Right cardiac atrium (tissue), 5 donors: Measurements from ENCODE around the gene GULP1. TPM values are rescaled to one million over a fixed set of nuclear protein-coding genes. Genes with fewer than 3 reads are reported as not detected.
"Not testable (repeated sequence)": the region's sequence is repeated elsewhere in the genome, so short reads cannot be mapped to it uniquely, and the experiment has no call there.

ENCODE experiments used
- ATAC-seq, 2 donors: fragments of 200-7000 bp; cut with Tn5 transposase; one replicate each; pipeline versions ENCODE4 v1.8.0 to v1.9.1; 2020; ENCODE audit warnings: moderate library complexity in 2 of 2, mild to moderate bottlenecking in 1 of 2
- DNase-seq, 3 donors: peaks; one replicate each; pipeline ENCODE4 v3.0.0-alpha.2; 2020
- H3K27ac ChIP-seq: one replicate; pipeline ENCODE4 v1.5.1; 2013; ENCODE audit warnings: mild to moderate bottlenecking, low read length, control low read depth, moderate library complexity
- H3K27me3 ChIP-seq: one replicate; pipeline ENCODE4 v1.6.1; 2013; ENCODE audit not compliant: control insufficient read depth, insufficient read depth
- H3K4me1 ChIP-seq: one replicate; pipeline ENCODE4 v1.6.1; 2013; ENCODE audit warnings: low read length; ENCODE audit not compliant: control insufficient read depth, insufficient read depth
- H3K4me3 ChIP-seq: one replicate; pipeline ENCODE4 v1.5.1; 2013; ENCODE audit warnings: low read length, control low read depth
- H3K9me3 ChIP-seq: one replicate; pipeline ENCODE4 v1.6.1; 2013; ENCODE audit warnings: low read length; ENCODE audit not compliant: control insufficient read depth
- WGBS: extraction: QIAGEN DNeasy Blood & Tissue Kit; methylation state at CpG from one replicate; pipeline ENCODE4 v1.1.7; 2013; 5-methylcytosine and 5-hydroxymethylcytosine counted together
- intact Hi-C, 4 donors: fragments of 100-400 bp; cut with DNase I; formaldehyde crosslinking; loops; one replicate each; pipeline versions ENCODE4 v1.11.0 to v1.14.0; 2022 to 2023
- polyA plus RNA-seq: library from polyadenylated mRNA; stranded (reverse); fragments of 200-250 nt; gene quantifications from one replicate; pipeline ENCODE4 v1.2.3, GENCODE V29; 2013
- total RNA-seq, 4 donors: library from RNA; stranded (reverse); fragmentation: NEBNext Ultra II Directional; extraction: Animal tissue kit (Norgen Biotek cat#: 25700); gene quantifications; one replicate each; pipeline ENCODE4 v1.2.1, GENCODE V29; 2021
- donor health status: healthy with polysubstance abuse.
- donor health status: DM: no; HTN: yes; CAD: no.
- donor health status: DM: no; HTN: no; CAD: no.
- donor health status: DM: no; HTN: yes; CAD: no; lungs with severe emphysema.
- donor health status: DM: yes; HTN: yes; CAD: no.

Gene GULP1
- total and polyA plus RNA-seq, 5 donors, result 3.5 to 14.4 (median 11.0) TPM

- Histone ChIP-seq H3K27ac (peak overlapping the region; percentile 55), H3K4me1 (no peaks in the 10 kb centered on the region), H3K27me3 (no peaks in the 10 kb centered on the region), H3K9me3 (no peaks in the 10 kb centered on the region), H3K4me3 (peak overlapping the region; percentile 62)
- peak; percentile 92 to 93 for ATAC-seq
- intact Hi-C loops, result no loop called here
- WGBS, result 1% methylated on average over 54 of the region's 54 CpGs
- peak; percentile 84 to 91 (median 88) for DNase-seq
These were observed 920 bp downstream of the GULP1 start for GRCh38 chr2:188292348-188293239.

- DNase-seq (peak; percentile 72 to 86 (median 77)), ATAC-seq (peak; percentile 23 to 44)
- H3K27me3 ChIP-seq, result no peaks in the 10 kb centered on the region
- H3K4me1 ChIP-seq, result no peaks in the 10 kb centered on the region
- WGBS, result 31% methylated on average over 10 of the region's 10 CpGs
- peak overlapping the region; percentile 62 for H3K4me3 ChIP-seq
- H3K27ac ChIP-seq, result peak overlapping the region; percentile 74
- intact Hi-C loops, result no loop called here
- no peaks in the 10 kb centered on the region for H3K9me3 ChIP-seq
These were observed 2.1 kb downstream of the GULP1 start for GRCh38 chr2:188293601-188294351.

- intact Hi-C loops, result no loop called here
- no peak for ATAC-seq
- 52% methylated on average over 1 of the region's 1 CpG for WGBS
- H3K4me1 ChIP-seq, result no peaks in the 10 kb centered on the region
- peak overlapping the region; percentile 62 for H3K4me3 ChIP-seq
- H3K27ac ChIP-seq, result no peak overlapping the region
- H3K9me3 ChIP-seq, result no peaks in the 10 kb centered on the region
- no peaks in the 10 kb centered on the region for H3K27me3 ChIP-seq
- DNase-seq, result no peak
These were observed 2.8 kb downstream of the GULP1 start for GRCh38 chr2:188294352-188294926.

GRCh38 chr2:188295067-188295685, 3.5 kb downstream of the GULP1 start:
- no peaks in the 10 kb centered on the region for H3K27me3 ChIP-seq
- DNase-seq, result no peak

GRCh38 chr2:188297978-188298377, 6.3 kb downstream of the GULP1 start:
- ATAC-seq (no peak), DNase-seq (no peak)
- intact Hi-C loops, result no loop called here
- H3K4me1 ChIP-seq, result no peaks in the 10 kb centered on the region
- H3K9me3 ChIP-seq, result no peaks in the 10 kb centered on the region
- H3K27ac ChIP-seq, result no peak overlapping the region
- no peaks in the 10 kb centered on the region for H3K27me3 ChIP-seq
- H3K4me3 ChIP-seq, result no peak overlapping the region

More at GRCh38 chr2:188295067-188295685, 3.5 kb downstream of the GULP1 start:
- WGBS, result 75% methylated on average over 3 of the region's 3 CpGs
- no peak overlapping the region for H3K4me3 ChIP-seq
- intact Hi-C loops, result no loop called here
- H3K4me1 ChIP-seq, result no peaks in the 10 kb centered on the region
- ATAC-seq, result no peak
- H3K9me3 ChIP-seq, result no peaks in the 10 kb centered on the region
- H3K27ac ChIP-seq, result no peak overlapping the region

- WGBS, result 94% methylated on average over 4 of the region's 4 CpGs
- ATAC-seq, H3K4me1 ChIP-seq, DNase-seq, H3K27ac ChIP-seq, intact Hi-C loops, H3K4me3 ChIP-seq, H3K27me3 ChIP-seq, H3K9me3 ChIP-seq: not testable (repeated sequence)
These were observed 7.3 kb downstream of the GULP1 start for GRCh38 chr2:188298937-188299371.

GRCh38 chr2:188303363-188304031, 11.8 kb downstream of the GULP1 start:
- intact Hi-C loops, result no loop called here
- WGBS, result 87% methylated on average over 2 of the region's 2 CpGs
- no peak overlapping the region for H3K27ac ChIP-seq
- H3K4me3 ChIP-seq, result no peak overlapping the region
- no peak for ATAC-seq
- H3K9me3 ChIP-seq, result no peaks in the 10 kb centered on the region
- no peaks in the 10 kb centered on the region for H3K27me3 ChIP-seq
- no peaks in the 10 kb centered on the region for H3K4me1 ChIP-seq
- no peak for DNase-seq

GRCh38 chr2:188305271-188305670, 13.6 kb downstream of the GULP1 start:
- no peak for DNase-seq
- no peak for ATAC-seq
- 77% methylated on average over 1 of the region's 1 CpG for whole genome bisulfite sequencing
- Histone ChIP-seq H3K27me3 (no peaks in the 10 kb centered on the region), H3K27ac (no peak overlapping the region), H3K4me1 (no peaks in the 10 kb centered on the region), H3K9me3 (no peaks in the 10 kb centered on the region), H3K4me3 (no peak overlapping the region)
- intact Hi-C loops, result no loop called here

GRCh38 chr2:188306271-188306670, 14.6 kb downstream of the GULP1 start:
- no peak for ATAC-seq
- Histone ChIP-seq H3K27me3 (no peaks in the 10 kb centered on the region), H3K9me3 (no peaks in the 10 kb centered on the region), H3K4me3 (no peak overlapping the region), H3K27ac (no peak overlapping the region), H3K4me1 (no peaks in the 10 kb centered on the region)
- WGBS, result 30% methylated on average over 1 of the region's 1 CpG
- intact Hi-C loops, result no loop called here
- DNase-seq, result no peak

- no peaks in the 10 kb centered on the region for H3K4me1 ChIP-seq
- WGBS, result 80% methylated on average over 2 of the region's 2 CpGs
- no peak for DNase-seq
- intact Hi-C loops, result no loop called here
- no peak overlapping the region for H3K4me3 ChIP-seq
- no peaks in the 10 kb centered on the region for H3K27me3 ChIP-seq
- ATAC-seq, result no peak
- no peaks in the 10 kb centered on the region for H3K9me3 ChIP-seq
- H3K27ac ChIP-seq, result no peak overlapping the region
These were observed 16.2 kb downstream of the GULP1 start for GRCh38 chr2:188307850-188308283.
